WTC11 (cell line): ENCODE data around the gene PDZD2. TPM values are rescaled to one million over a fixed set of nuclear protein-coding genes. Genes with fewer than 3 reads are reported as not detected.

Experiments
- ATAC-seq: fragments of 200-7000 bp; cut with Tn5 transposase; 2 replicates; pipeline ENCODE4 v1.10.0; 2021; ENCODE audit warnings: mild to moderate bottlenecking, moderate library complexity
- CTCF ChIA-PET: fragments of 300-600 bp; sonication (Branson Sonifier 250); formaldehyde crosslinking; loops from one replicate; lab custom pipeline; 2021; ENCODE audit warnings: antibody characterized with exemption; lab: Charles Lee
- POLR2A ChIA-PET: fragments of 350-600 bp; sonication (Branson Sonifier 250); formaldehyde crosslinking; loops from one replicate; lab custom pipeline; 2021; ENCODE audit warnings: antibody characterized with exemption; lab: Charles Lee
- DNase-seq: peaks from one replicate; pipeline ENCODE4 v3.0.0; 2021; ENCODE audit warnings: low spot score
- H3K27ac Mint-ChIP-seq: 2 replicates; pipeline ENCODE4 v1.8.0; 2021; ENCODE audit warnings: mixed read lengths
- H3K27me3 Mint-ChIP-seq: 2 replicates; pipeline ENCODE4 v1.8.0; 2021; ENCODE audit warnings: low read depth, mild to moderate bottlenecking, moderate library complexity, mixed read lengths
- H3K36me3 Mint-ChIP-seq: 2 replicates; pipeline ENCODE4 v1.8.0; 2021; ENCODE audit warnings: mixed read lengths
- H3K4me1 Mint-ChIP-seq: 2 replicates; pipeline ENCODE4 v1.8.0; 2022; ENCODE audit warnings: mixed read lengths
- H3K4me3 Mint-ChIP-seq: 2 replicates; pipeline ENCODE4 v1.8.0; 2021; ENCODE audit warnings: mild to moderate bottlenecking, moderate library complexity, mixed read lengths
- H3K9me3 Mint-ChIP-seq: 2 replicates; pipeline ENCODE4 v1.8.0; 2021; ENCODE audit warnings: mixed read lengths
- EMX1 ChIP-seq: fragments of 250-450 bp; sonication (Bioruptor Pico); IDR thresholded peaks from 2 replicates; pipeline ENCODE4 v1.8.0; 2021; ENCODE audit warnings: mild to moderate bottlenecking
- GRHL2 ChIP-seq: fragments of 250-450 bp; sonication (Bioruptor Pico); IDR thresholded peaks from 2 replicates; pipeline ENCODE4 v1.8.0; 2022; ENCODE audit warnings: mild to moderate bottlenecking, moderate library complexity; ENCODE audit not compliant: insufficient replicate concordance, severe bottlenecking
- IRF1 ChIP-seq: sonication (generic); formaldehyde crosslinking; IDR thresholded peaks from 2 replicates; pipeline ENCODE4 v1.8.0; 2023; ENCODE audit warnings: missing genetic modification reagents
- KAT7 ChIP-seq: sonication (generic); formaldehyde crosslinking; IDR thresholded peaks from 2 replicates; pipeline ENCODE4 v1.8.1; 2023; ENCODE audit warnings: missing genetic modification reagents, mild to moderate bottlenecking, borderline replicate concordance
- MXD4 ChIP-seq: fragments of 250-450 bp; sonication (Bioruptor Pico); IDR thresholded peaks from 2 replicates; pipeline ENCODE4 v1.8.0; 2021; ENCODE audit warnings: mild to moderate bottlenecking, moderate library complexity, borderline replicate concordance
- NFE2L1 ChIP-seq: sonication (generic); formaldehyde crosslinking; IDR thresholded peaks from 2 replicates; pipeline ENCODE4 v1.8.1; 2023; ENCODE audit warnings: missing genetic modification reagents
- NR2C2 ChIP-seq: sonication (generic); formaldehyde crosslinking; IDR thresholded peaks from 2 replicates; pipeline ENCODE4 v1.8.0; 2022; ENCODE audit warnings: mild to moderate bottlenecking, missing genetic modification reagents
- TP53 ChIP-seq: sonication (generic); formaldehyde crosslinking; IDR thresholded peaks from 2 replicates; pipeline ENCODE4 v1.8.1; 2023; ENCODE audit warnings: mild to moderate bottlenecking, missing genetic modification reagents
- USF2 ChIP-seq: sonication (generic); formaldehyde crosslinking; IDR thresholded peaks from 2 replicates; pipeline ENCODE4 v1.8.1; 2023; ENCODE audit warnings: mild to moderate bottlenecking, missing genetic modification reagents, moderate library complexity
- ZBTB21 ChIP-seq: sonication (generic); formaldehyde crosslinking; IDR thresholded peaks from 2 replicates; pipeline ENCODE4 v1.8.1; 2023; ENCODE audit warnings: mild to moderate bottlenecking, missing genetic modification reagents, borderline replicate concordance
- ZNF263 ChIP-seq: sonication (generic); formaldehyde crosslinking; IDR thresholded peaks from 2 replicates; pipeline ENCODE4 v1.8.1; 2022; ENCODE audit warnings: low read depth, mild to moderate bottlenecking, moderate library complexity, missing genetic modification reagents
- ZNF512 ChIP-seq: sonication (generic); formaldehyde crosslinking; IDR thresholded peaks from 2 replicates; pipeline ENCODE4 v1.8.1; 2022; ENCODE audit warnings: missing genetic modification reagents, borderline replicate concordance
- total RNA-seq: library from RNA; stranded (reverse); gene quantifications from 3 replicates; pipeline ENCODE4 v1.2.3, GENCODE V29; 2021
- TF ChIP-seq, protein P1 (sequence below): sonication (generic); formaldehyde crosslinking; IDR thresholded peaks from 2 replicates; pipeline ENCODE4 v1.8.1; 2022; ENCODE audit warnings: mild to moderate bottlenecking, moderate library complexity, missing genetic modification reagents
- TF ChIP-seq, protein P2 (sequence below): fragments of 250-450 bp; sonication (Bioruptor Pico); conservative IDR thresholded peaks from 2 replicates; pipeline ENCODE4 v1.9.0; 2021; ENCODE audit warnings: mild to moderate bottlenecking
- TF ChIP-seq, protein P3 (sequence below): sonication (generic); formaldehyde crosslinking; IDR thresholded peaks from 2 replicates; pipeline ENCODE4 v1.8.1; 2023; ENCODE audit warnings: mild to moderate bottlenecking, moderate library complexity, missing genetic modification reagents
- TF ChIP-seq, protein P4 (sequence below): fragments of 250-450 bp; sonication (Bioruptor Pico); IDR thresholded peaks from 2 replicates; pipeline ENCODE4 v2.1.2; 2022; ENCODE audit warnings: mild to moderate bottlenecking, moderate library complexity
- TF ChIP-seq, protein P5 (sequence below): sonication (generic); formaldehyde crosslinking; IDR thresholded peaks from 2 replicates; pipeline ENCODE4 v1.8.0; 2022; ENCODE audit warnings: mild to moderate bottlenecking, missing genetic modification reagents
- TF ChIP-seq, protein P6 (sequence below): fragments of 250-450 bp; sonication (Bioruptor Pico); IDR thresholded peaks from 2 replicates; pipeline ENCODE4 v1.9.0; 2021; ENCODE audit warnings: moderate library complexity, mild to moderate bottlenecking, inconsistent platforms, borderline replicate concordance
- TF ChIP-seq, protein P7 (sequence below): sonication (generic); formaldehyde crosslinking; conservative IDR thresholded peaks from 2 replicates; pipeline ENCODE4 v1.8.1; 2023; ENCODE audit warnings: mild to moderate bottlenecking, low read depth, missing genetic modification reagents, moderate library complexity

PDZD2 gene
- total RNA-seq, 1 experiment from 2014 or later = 11.4 TPM

- TF ChIP-seq ZNF512 (CRISPR knock-in tag) (no peak), KAT7 (CRISPR knock-in tag) (no peak), ZBTB21 (no peak), TP53 (CRISPR knock-in tag) (no peak), NR2C2 (CRISPR knock-in tag) (no peak), EMX1 (CRISPR knock-in tag) (no peak), MXD4 (no peak), IRF1 (CRISPR knock-in tag) (no peak), ZNF263 (CRISPR knock-in tag) (no peak)
- TF ChIP-seq, protein P1, sequence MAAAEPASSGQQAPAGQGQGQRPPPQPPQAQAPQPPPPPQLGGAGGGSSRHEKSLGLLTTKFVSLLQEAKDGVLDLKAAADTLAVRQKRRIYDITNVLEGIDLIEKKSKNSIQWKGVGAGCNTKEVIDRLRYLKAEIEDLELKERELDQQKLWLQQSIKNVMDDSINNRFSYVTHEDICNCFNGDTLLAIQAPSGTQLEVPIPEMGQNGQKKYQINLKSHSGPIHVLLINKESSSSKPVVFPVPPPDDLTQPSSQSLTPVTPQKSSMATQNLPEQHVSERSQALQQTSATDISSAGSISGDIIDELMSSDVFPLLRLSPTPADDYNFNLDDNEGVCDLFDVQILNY (CRISPR knock-in tag) = no peak
- TF ChIP-seq, protein P2, sequence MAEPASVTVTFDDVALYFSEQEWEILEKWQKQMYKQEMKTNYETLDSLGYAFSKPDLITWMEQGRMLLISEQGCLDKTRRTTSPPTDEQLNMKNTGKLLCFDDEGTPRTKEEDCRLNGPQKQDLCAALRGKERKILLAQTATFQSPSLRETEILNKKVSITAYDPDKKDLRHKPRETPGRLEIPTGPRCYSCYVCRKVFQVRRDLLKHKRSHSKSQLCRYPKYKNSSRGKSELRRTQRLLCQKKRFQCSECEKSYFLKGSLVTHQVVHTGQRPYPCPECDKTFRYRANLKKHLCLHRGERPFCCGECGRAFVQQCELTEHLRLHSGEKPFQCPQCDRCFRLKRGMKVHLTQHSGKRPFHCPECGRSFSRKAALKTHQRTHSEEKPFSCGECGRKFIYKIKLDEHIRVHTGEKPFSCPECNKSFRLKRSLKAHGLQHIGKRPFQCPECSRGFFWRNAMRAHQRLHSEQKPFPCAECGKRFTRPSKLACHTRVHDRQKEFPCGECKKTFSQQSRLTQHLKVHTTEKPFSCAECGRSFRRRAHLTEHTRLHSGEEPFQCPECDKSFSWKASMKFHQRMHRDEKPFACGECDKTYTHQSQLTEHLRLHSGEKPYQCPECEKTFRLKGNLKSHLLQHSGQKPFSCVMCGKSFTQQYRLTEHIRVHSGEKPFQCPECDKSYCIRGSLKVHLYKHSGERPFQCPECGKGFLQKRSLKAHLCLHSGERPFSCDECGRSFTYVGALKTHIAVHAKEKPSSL = no peak
Observed at GRCh38 chr5:32004404-32004803, 365.5 kb downstream of the PDZD2 start (continued).

GRCh38 chr5:32008746-32009145, 369.8 kb downstream of the PDZD2 start:
- no peak overlapping the region for H3K4me3 Mint-ChIP-seq
- no peaks in the 10 kb centered on the region for H3K36me3 Mint-ChIP-seq
- ATAC-seq = no peak
- DNase-seq = no peak
- ChIA-PET POLR2A (no interaction called here), CTCF (interaction anchor here (0.9 to 1.6 kb wide), 2 partner anchors 77 to 84 kb away, joined by 3 to 4 read pairs; no protein-coding TSS in a partner anchor)
- H3K27me3 Mint-ChIP-seq = no peaks in the 10 kb centered on the region
- peaks cover 18% of the 10 kb centered on the region for H3K4me1 Mint-ChIP-seq
- no peaks in the 10 kb centered on the region for H3K9me3 Mint-ChIP-seq
- peak overlapping the region; percentile 66 for H3K27ac Mint-ChIP-seq
- TF ChIP-seq GRHL2 (CRISPR knock-in tag) = no peak
- TF ChIP-seq, protein P3, sequence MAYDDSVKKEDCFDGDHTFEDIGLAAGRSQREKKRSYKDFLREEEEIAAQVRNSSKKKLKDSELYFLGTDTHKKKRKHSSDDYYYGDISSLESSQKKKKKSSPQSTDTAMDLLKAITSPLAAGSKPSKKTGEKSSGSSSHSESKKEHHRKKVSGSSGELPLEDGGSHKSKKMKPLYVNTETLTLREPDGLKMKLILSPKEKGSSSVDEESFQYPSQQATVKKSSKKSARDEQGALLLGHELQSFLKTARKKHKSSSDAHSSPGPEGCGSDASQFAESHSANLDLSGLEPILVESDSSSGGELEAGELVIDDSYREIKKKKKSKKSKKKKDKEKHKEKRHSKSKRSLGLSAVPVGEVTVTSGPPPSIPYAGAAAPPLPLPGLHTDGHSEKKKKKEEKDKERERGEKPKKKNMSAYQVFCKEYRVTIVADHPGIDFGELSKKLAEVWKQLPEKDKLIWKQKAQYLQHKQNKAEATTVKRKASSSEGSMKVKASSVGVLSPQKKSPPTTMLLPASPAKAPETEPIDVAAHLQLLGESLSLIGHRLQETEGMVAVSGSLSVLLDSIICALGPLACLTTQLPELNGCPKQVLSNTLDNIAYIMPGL (CRISPR knock-in tag) = no peak
- TF ChIP-seq, protein P4, sequence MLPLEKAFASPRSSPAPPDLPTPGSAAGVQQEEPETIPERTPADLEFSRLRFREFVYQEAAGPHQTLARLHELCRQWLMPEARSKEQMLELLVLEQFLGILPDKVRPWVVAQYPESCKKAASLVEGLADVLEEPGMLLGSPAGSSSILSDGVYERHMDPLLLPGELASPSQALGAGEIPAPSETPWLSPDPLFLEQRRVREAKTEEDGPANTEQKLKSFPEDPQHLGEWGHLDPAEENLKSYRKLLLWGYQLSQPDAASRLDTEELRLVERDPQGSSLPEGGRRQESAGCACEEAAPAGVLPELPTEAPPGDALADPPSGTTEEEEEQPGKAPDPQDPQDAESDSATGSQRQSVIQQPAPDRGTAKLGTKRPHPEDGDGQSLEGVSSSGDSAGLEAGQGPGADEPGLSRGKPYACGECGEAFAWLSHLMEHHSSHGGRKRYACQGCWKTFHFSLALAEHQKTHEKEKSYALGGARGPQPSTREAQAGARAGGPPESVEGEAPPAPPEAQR = no peak
- TF ChIP-seq, protein P5, sequence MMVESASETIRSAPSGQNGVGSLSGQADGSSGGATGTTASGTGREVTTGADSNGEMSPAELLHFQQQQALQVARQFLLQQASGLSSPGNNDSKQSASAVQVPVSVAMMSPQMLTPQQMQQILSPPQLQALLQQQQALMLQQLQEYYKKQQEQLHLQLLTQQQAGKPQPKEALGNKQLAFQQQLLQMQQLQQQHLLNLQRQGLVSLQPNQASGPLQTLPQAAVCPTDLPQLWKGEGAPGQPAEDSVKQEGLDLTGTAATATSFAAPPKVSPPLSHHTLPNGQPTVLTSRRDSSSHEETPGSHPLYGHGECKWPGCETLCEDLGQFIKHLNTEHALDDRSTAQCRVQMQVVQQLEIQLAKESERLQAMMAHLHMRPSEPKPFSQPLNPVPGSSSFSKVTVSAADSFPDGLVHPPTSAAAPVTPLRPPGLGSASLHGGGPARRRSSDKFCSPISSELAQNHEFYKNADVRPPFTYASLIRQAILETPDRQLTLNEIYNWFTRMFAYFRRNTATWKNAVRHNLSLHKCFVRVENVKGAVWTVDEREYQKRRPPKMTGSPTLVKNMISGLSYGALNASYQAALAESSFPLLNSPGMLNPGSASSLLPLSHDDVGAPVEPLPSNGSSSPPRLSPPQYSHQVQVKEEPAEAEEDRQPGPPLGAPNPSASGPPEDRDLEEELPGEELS (CRISPR knock-in tag) = no peak
- TF ChIP-seq, protein P6, sequence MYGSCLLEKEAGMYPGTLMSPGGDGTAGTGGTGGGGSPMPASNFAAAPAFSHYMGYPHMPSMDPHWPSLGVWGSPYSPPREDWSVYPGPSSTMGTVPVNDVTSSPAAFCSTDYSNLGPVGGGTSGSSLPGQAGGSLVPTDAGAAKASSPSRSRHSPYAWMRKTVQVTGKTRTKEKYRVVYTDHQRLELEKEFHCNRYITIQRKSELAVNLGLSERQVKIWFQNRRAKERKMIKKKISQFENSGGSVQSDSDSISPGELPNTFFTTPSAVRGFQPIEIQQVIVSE (CRISPR knock-in tag) = no peak
- TF ChIP-seq NFE2L1 (CRISPR knock-in tag) = no peak
- TF ChIP-seq USF2 (CRISPR knock-in tag) = no peak
- no peak for TF ChIP-seq KAT7 (CRISPR knock-in tag)
- TF ChIP-seq, protein P1 (CRISPR knock-in tag) = no peak
- TF ChIP-seq, protein P7, sequence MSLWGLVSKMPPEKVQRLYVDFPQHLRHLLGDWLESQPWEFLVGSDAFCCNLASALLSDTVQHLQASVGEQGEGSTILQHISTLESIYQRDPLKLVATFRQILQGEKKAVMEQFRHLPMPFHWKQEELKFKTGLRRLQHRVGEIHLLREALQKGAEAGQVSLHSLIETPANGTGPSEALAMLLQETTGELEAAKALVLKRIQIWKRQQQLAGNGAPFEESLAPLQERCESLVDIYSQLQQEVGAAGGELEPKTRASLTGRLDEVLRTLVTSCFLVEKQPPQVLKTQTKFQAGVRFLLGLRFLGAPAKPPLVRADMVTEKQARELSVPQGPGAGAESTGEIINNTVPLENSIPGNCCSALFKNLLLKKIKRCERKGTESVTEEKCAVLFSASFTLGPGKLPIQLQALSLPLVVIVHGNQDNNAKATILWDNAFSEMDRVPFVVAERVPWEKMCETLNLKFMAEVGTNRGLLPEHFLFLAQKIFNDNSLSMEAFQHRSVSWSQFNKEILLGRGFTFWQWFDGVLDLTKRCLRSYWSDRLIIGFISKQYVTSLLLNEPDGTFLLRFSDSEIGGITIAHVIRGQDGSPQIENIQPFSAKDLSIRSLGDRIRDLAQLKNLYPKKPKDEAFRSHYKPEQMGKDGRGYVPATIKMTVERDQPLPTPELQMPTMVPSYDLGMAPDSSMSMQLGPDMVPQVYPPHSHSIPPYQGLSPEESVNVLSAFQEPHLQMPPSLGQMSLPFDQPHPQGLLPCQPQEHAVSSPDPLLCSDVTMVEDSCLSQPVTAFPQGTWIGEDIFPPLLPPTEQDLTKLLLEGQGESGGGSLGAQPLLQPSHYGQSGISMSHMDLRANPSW = no peak
